Gastrocnemius medialis (tissue), 4 donors: Measurements from ENCODE around the gene CYP26A1.

Source experiments
- CTCF ChIP-seq, 5 experiments: fragments of 450-650 bp in 3 of 5; fragments of 200-600 bp in 2 of 5; sonication (generic) in 2 of 5; IDR thresholded peaks in 4 of 5; conservative IDR thresholded peaks in 1 of 5; 1 replicate in 4 of 5; 2 replicates in 1 of 5; pipeline ENCODE4 v1.5.1; 2016 to 2019; ENCODE audit warnings: antibody characterized with exemption in 5 of 5, mild to moderate bottlenecking in 3 of 5, moderate library complexity in 3 of 5
- POLR2A ChIP-seq, 2 donors: fragments of 450-650 bp; IDR thresholded peaks; one replicate each; pipeline ENCODE4 v1.6.1; 2017; ENCODE audit warnings: antibody characterized with exemption in 2 of 2, mild to moderate bottlenecking in 2 of 2, moderate library complexity in 2 of 2

- TF ChIP-seq CTCF (IDR thresholded peaks at IDR 0.05 in 4 of 5, conservative IDR thresholded peaks at IDR 0.05 in 1 of 5) = no peak
- TF ChIP-seq POLR2A (IDR thresholded peaks at IDR 0.05) = no peak
Observed at GRCh38 chr10:93028883-93029282, 44.8 kb upstream of the CYP26A1 start.
